ENCODE measurements around the gene NR5A1.

DNA sequence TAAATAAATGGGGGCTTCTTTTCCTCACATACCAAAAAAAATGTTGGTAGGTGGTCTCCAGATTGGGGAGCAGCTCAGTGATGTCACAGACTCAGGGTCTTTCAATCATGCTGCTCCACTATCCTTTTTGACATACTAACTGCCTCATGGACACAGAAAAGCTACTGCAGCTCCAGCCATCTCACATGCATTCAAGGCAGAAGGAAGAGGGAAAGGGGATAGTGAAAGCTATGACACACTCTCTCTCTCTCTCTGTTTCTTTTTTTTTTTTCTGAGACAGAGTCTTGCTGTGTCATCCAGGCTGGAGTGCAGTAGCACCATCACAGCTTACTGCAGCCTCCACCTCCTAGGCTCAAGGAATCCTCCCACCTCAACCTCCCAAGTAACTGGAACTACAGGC lies 64.8 kb downstream of the NR5A1 start:
- TF ChIP-seq ZNF114 (tag by site-specific recombination; IDR thresholded peaks at IDR 0.05) (no peak), ZNF707 (tag by site-specific recombination; IDR thresholded peaks at IDR 0.05) (no peak), SP2 (tag by site-specific recombination; IDR thresholded peaks at IDR 0.05) (no peak)
- TF ChIP-seq, protein P1, sequence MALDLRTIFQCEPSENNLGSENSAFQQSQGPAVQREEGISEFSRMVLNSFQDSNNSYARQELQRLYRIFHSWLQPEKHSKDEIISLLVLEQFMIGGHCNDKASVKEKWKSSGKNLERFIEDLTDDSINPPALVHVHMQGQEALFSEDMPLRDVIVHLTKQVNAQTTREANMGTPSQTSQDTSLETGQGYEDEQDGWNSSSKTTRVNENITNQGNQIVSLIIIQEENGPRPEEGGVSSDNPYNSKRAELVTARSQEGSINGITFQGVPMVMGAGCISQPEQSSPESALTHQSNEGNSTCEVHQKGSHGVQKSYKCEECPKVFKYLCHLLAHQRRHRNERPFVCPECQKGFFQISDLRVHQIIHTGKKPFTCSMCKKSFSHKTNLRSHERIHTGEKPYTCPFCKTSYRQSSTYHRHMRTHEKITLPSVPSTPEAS (tag by site-specific recombination; IDR thresholded peaks at IDR 0.05), result no peak
- TF ChIP-seq, protein P2, sequence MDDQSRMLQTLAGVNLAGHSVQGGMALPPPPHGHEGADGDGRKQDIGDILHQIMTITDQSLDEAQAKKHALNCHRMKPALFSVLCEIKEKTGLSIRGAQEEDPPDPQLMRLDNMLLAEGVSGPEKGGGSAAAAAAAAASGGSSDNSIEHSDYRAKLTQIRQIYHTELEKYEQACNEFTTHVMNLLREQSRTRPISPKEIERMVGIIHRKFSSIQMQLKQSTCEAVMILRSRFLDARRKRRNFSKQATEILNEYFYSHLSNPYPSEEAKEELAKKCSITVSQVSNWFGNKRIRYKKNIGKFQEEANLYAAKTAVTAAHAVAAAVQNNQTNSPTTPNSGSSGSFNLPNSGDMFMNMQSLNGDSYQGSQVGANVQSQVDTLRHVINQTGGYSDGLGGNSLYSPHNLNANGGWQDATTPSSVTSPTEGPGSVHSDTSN (CRISPR knock-in tag; IDR thresholded peaks at IDR 0.05), result no peak
- TF ChIP-seq, protein P3, sequence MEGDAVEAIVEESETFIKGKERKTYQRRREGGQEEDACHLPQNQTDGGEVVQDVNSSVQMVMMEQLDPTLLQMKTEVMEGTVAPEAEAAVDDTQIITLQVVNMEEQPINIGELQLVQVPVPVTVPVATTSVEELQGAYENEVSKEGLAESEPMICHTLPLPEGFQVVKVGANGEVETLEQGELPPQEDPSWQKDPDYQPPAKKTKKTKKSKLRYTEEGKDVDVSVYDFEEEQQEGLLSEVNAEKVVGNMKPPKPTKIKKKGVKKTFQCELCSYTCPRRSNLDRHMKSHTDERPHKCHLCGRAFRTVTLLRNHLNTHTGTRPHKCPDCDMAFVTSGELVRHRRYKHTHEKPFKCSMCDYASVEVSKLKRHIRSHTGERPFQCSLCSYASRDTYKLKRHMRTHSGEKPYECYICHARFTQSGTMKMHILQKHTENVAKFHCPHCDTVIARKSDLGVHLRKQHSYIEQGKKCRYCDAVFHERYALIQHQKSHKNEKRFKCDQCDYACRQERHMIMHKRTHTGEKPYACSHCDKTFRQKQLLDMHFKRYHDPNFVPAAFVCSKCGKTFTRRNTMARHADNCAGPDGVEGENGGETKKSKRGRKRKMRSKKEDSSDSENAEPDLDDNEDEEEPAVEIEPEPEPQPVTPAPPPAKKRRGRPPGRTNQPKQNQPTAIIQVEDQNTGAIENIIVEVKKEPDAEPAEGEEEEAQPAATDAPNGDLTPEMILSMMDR (tag by site-specific recombination; IDR thresholded peaks at IDR 0.05), result no peak
